ENCODE data around the gene MYLK. TPM values are rescaled to one million over a fixed set of nuclear protein-coding genes. Genes with fewer than 3 reads are reported as not detected.

Gene MYLK
- polyA plus RNA-seq, 1 donor (not counting 4 experiments of a cell fraction or from before 2014, with no cell fraction given) = 7.8 TPM

DNA sequence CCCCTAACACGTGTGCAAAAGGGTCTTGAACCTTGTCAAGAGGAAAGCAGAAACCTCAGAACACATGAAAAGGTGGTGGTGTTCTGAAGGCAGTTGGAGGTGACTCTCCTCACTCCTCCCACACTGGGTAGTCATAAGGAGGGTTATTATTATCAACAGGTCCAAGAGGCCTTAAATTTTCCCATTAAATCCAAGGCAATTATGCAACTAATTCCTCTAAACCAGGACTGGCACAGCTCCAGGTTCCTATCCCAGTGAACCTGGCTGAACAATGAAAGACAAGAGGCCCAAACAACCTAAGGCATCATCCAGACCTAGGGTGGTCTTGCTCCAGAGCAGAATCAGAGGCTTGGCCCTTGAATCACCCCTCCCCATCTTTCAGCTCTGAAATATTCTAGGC, 15.0 kb downstream of the MYLK start:
- H2AFZ ChIP-seq (ENCODE audit: control insufficient read depth, low read length) = no peak overlapping the region
- no peaks in the 10 kb centered on the region for H4K20me1 ChIP-seq (ENCODE audit: control insufficient read depth, extremely low read depth, insufficient read depth, low read length)
- H3K79me2 ChIP-seq (ENCODE audit: control insufficient read depth, insufficient read depth, low read length) = no peaks in the 10 kb centered on the region
- no peak for DNase-seq (ENCODE audit: low read depth, low spot score)
- H3K27me3 ChIP-seq (ENCODE audit: control insufficient read depth, extremely low read depth, insufficient read depth, low read length) = no peaks in the 10 kb centered on the region
- no peak overlapping the region for H3K27ac ChIP-seq (ENCODE audit: control insufficient read depth, insufficient read depth, low read length)
- H3K4me3 ChIP-seq (ENCODE audit: control insufficient read depth in 2 of 3, extremely low read depth in 1 of 3, insufficient read depth in 2 of 3, low read depth in 1 of 3, low read length in 3 of 3) = no peak overlapping the region
- no peak overlapping the region for H3K4me2 ChIP-seq (ENCODE audit: control insufficient read depth, extremely low read depth, insufficient read depth, low read depth, low read length)
- FAIRE-seq = no peak
- H3K9me3 ChIP-seq (ENCODE audit: control insufficient read depth, low read depth, low read length) = no peaks in the 10 kb centered on the region
- dilution Hi-C loops (cut with MboI; ENCODE audit: extremely low pct_ligation_motif_present, low sequenced_read_pairs) = no loop called here
- H3K9ac ChIP-seq (ENCODE audit: control insufficient read depth, extremely low read depth, insufficient read depth, low read length) = no peak overlapping the region
- H3K4me1 ChIP-seq (ENCODE audit: control insufficient read depth, extremely low read depth, insufficient read depth, low read length) = peaks cover 16% of the 10 kb centered on the region
- TF ChIP-seq, protein P1, sequence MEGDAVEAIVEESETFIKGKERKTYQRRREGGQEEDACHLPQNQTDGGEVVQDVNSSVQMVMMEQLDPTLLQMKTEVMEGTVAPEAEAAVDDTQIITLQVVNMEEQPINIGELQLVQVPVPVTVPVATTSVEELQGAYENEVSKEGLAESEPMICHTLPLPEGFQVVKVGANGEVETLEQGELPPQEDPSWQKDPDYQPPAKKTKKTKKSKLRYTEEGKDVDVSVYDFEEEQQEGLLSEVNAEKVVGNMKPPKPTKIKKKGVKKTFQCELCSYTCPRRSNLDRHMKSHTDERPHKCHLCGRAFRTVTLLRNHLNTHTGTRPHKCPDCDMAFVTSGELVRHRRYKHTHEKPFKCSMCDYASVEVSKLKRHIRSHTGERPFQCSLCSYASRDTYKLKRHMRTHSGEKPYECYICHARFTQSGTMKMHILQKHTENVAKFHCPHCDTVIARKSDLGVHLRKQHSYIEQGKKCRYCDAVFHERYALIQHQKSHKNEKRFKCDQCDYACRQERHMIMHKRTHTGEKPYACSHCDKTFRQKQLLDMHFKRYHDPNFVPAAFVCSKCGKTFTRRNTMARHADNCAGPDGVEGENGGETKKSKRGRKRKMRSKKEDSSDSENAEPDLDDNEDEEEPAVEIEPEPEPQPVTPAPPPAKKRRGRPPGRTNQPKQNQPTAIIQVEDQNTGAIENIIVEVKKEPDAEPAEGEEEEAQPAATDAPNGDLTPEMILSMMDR (optimal IDR thresholded peaks at IDR 0.05 in 1 of 3, IDR thresholded peaks at IDR 0.05 in 1 of 3, conservative IDR thresholded peaks at IDR 0.05 in 1 of 3; ENCODE audit: extremely low read depth in 1 of 3, insufficient read depth in 2 of 3, low read length in 3 of 3) = no peak
- TF ChIP-seq EZH2 (IDR thresholded peaks at IDR 0.05; ENCODE audit: low read length) = no peak
- H3K9me1 ChIP-seq (ENCODE audit: control insufficient read depth, extremely low read depth, insufficient read depth, low read length) = no peaks in the 10 kb centered on the region
- no peaks in the 10 kb centered on the region for H3K36me3 ChIP-seq (ENCODE audit: control insufficient read depth in 2 of 2, extremely low read depth in 1 of 2, insufficient read depth in 2 of 2, low read length in 2 of 2)

DNA sequence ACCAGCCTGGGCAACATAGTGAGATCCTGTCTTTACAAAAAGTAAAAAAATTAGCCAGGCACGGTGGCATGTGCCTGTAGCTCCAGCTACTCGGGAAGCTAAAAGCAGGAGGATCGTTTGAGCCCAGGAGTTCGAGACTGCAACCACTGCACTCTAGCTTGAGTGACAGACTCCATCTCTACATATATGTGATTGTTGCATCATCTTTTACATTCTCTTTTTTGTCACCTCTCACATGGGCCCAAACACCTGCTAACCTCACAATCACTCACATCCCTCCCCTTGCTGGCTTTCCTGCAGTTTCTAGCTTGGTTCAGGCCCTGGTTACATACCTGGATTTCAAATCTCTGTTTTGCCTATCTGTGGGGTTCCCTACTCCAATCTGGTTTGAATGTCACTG, 19.4 kb downstream of the MYLK start:
- no peak for TF ChIP-seq EZH2 (IDR thresholded peaks at IDR 0.05; ENCODE audit: low read length)
- no peak for DNase-seq (ENCODE audit: low read depth, low spot score)
- Histone ChIP-seq H3K79me2 (ENCODE audit: control insufficient read depth, insufficient read depth, low read length) (no peaks in the 10 kb centered on the region), H3K27ac (ENCODE audit: control insufficient read depth, insufficient read depth, low read length) (no peak overlapping the region), H3K9ac (ENCODE audit: control insufficient read depth, extremely low read depth, insufficient read depth, low read length) (no peak overlapping the region), H4K20me1 (ENCODE audit: control insufficient read depth, extremely low read depth, insufficient read depth, low read length) (no peaks in the 10 kb centered on the region), H3K27me3 (ENCODE audit: control insufficient read depth, extremely low read depth, insufficient read depth, low read length) (no peaks in the 10 kb centered on the region), H2AFZ (ENCODE audit: control insufficient read depth, low read length) (no peak overlapping the region), H3K9me1 (ENCODE audit: control insufficient read depth, extremely low read depth, insufficient read depth, low read length) (no peaks in the 10 kb centered on the region), H3K36me3 (ENCODE audit: control insufficient read depth in 2 of 2, extremely low read depth in 1 of 2, insufficient read depth in 2 of 2, low read length in 2 of 2) (no peaks in the 10 kb centered on the region), H3K4me3 (ENCODE audit: control insufficient read depth in 2 of 3, extremely low read depth in 1 of 3, insufficient read depth in 2 of 3, low read depth in 1 of 3, low read length in 3 of 3) (no peak overlapping the region), H3K4me1 (ENCODE audit: control insufficient read depth, extremely low read depth, insufficient read depth, low read length) (peaks cover 10% of the 10 kb centered on the region), H3K9me3 (ENCODE audit: control insufficient read depth, low read depth, low read length) (no peaks in the 10 kb centered on the region), H3K4me2 (ENCODE audit: control insufficient read depth, extremely low read depth, insufficient read depth, low read depth, low read length) (no peak overlapping the region)
- no peak for FAIRE-seq
- dilution Hi-C loops (cut with MboI; ENCODE audit: extremely low pct_ligation_motif_present, low sequenced_read_pairs) = no loop called here

DNA sequence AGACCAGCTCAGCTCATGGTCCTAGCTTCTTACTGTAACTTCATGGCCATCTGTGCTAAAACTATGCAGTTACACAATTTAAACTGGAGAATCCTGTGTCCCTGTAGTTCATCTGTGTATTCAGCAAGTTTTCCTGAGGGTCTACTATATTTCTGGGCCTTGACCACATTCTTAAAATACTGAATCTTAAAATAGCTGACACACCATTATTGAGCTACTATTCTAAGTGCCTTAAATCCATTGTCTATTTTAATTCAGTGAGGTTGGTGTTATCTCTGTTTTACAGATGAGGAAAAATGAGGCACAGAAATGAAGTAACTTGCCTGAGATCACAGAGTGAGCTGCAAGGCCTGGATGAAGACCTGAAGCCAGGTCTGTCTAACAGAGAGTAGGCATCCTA, 22.0 kb downstream of the MYLK start:
- no peaks in the 10 kb centered on the region for H3K79me2 ChIP-seq (ENCODE audit: control insufficient read depth, insufficient read depth, low read length)
- peaks cover 4% of the 10 kb centered on the region for H3K4me1 ChIP-seq (ENCODE audit: control insufficient read depth, extremely low read depth, insufficient read depth, low read length)
- no peak overlapping the region for H3K9ac ChIP-seq (ENCODE audit: control insufficient read depth, extremely low read depth, insufficient read depth, low read length)
- H3K9me1 ChIP-seq (ENCODE audit: control insufficient read depth, extremely low read depth, insufficient read depth, low read length) = no peaks in the 10 kb centered on the region
- no peak overlapping the region for H3K27ac ChIP-seq (ENCODE audit: control insufficient read depth, insufficient read depth, low read length)
- H3K4me2 ChIP-seq (ENCODE audit: control insufficient read depth, extremely low read depth, insufficient read depth, low read depth, low read length) = no peak overlapping the region
- no peaks in the 10 kb centered on the region for H4K20me1 ChIP-seq (ENCODE audit: control insufficient read depth, extremely low read depth, insufficient read depth, low read length)
- FAIRE-seq (no peak), DNase-seq (ENCODE audit: low read depth, low spot score) (no peak)
- no peaks in the 10 kb centered on the region for H3K9me3 ChIP-seq (ENCODE audit: control insufficient read depth, low read depth, low read length)
- no peak overlapping the region for H3K4me3 ChIP-seq (ENCODE audit: control insufficient read depth in 2 of 3, extremely low read depth in 1 of 3, insufficient read depth in 2 of 3, low read depth in 1 of 3, low read length in 3 of 3)
- H2AFZ ChIP-seq (ENCODE audit: control insufficient read depth, low read length) = no peak overlapping the region
- H3K27me3 ChIP-seq (ENCODE audit: control insufficient read depth, extremely low read depth, insufficient read depth, low read length) = no peaks in the 10 kb centered on the region
- dilution Hi-C loops (cut with MboI; ENCODE audit: extremely low pct_ligation_motif_present, low sequenced_read_pairs) = no loop called here
- no peaks in the 10 kb centered on the region for H3K36me3 ChIP-seq (ENCODE audit: control insufficient read depth in 2 of 2, extremely low read depth in 1 of 2, insufficient read depth in 2 of 2, low read length in 2 of 2)
- TF ChIP-seq, protein P1 (optimal IDR thresholded peaks at IDR 0.05 in 1 of 3, IDR thresholded peaks at IDR 0.05 in 1 of 3, conservative IDR thresholded peaks at IDR 0.05 in 1 of 3; ENCODE audit: extremely low read depth in 1 of 3, insufficient read depth in 2 of 3, low read length in 3 of 3) = no peak
- TF ChIP-seq EZH2 (IDR thresholded peaks at IDR 0.05; ENCODE audit: low read length) = no peak

Data from keratinocyte (primary cell).